GM12801 (cell line): ENCODE results near the gene PLEKHG7.

ENCODE experiments used
- TF ChIP-seq, protein P1 (sequence below): IDR thresholded peaks from one replicate; pipeline ENCODE4 v1.5.1; 2011; ENCODE audit warnings: control low read depth; ENCODE audit not compliant: insufficient read length; ENCODE audit errors: extremely low read depth

The PLEKHG7 gene

DNA sequence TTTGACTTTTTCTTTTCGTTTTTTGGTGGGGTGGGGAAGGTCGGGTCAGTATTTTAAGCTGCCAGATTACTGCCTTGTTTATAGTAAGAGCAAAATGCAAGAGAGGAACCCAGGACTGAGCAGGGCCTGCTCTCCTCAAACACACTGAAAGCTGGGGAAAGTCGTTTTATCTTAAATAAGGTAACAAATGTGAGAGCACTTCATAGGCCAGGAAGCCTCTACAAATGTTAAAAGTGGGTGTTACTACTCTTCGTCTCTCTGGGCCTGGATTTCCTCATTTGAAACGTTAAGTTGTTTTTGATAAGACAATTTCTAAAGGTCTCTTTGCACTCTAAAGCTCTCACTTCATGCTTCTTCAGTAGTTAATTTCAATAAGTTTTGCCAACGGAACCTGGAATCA lies 33.8 kb downstream of the PLEKHG7 start:
- TF ChIP-seq, protein P1, sequence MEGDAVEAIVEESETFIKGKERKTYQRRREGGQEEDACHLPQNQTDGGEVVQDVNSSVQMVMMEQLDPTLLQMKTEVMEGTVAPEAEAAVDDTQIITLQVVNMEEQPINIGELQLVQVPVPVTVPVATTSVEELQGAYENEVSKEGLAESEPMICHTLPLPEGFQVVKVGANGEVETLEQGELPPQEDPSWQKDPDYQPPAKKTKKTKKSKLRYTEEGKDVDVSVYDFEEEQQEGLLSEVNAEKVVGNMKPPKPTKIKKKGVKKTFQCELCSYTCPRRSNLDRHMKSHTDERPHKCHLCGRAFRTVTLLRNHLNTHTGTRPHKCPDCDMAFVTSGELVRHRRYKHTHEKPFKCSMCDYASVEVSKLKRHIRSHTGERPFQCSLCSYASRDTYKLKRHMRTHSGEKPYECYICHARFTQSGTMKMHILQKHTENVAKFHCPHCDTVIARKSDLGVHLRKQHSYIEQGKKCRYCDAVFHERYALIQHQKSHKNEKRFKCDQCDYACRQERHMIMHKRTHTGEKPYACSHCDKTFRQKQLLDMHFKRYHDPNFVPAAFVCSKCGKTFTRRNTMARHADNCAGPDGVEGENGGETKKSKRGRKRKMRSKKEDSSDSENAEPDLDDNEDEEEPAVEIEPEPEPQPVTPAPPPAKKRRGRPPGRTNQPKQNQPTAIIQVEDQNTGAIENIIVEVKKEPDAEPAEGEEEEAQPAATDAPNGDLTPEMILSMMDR: no peak

DNA sequence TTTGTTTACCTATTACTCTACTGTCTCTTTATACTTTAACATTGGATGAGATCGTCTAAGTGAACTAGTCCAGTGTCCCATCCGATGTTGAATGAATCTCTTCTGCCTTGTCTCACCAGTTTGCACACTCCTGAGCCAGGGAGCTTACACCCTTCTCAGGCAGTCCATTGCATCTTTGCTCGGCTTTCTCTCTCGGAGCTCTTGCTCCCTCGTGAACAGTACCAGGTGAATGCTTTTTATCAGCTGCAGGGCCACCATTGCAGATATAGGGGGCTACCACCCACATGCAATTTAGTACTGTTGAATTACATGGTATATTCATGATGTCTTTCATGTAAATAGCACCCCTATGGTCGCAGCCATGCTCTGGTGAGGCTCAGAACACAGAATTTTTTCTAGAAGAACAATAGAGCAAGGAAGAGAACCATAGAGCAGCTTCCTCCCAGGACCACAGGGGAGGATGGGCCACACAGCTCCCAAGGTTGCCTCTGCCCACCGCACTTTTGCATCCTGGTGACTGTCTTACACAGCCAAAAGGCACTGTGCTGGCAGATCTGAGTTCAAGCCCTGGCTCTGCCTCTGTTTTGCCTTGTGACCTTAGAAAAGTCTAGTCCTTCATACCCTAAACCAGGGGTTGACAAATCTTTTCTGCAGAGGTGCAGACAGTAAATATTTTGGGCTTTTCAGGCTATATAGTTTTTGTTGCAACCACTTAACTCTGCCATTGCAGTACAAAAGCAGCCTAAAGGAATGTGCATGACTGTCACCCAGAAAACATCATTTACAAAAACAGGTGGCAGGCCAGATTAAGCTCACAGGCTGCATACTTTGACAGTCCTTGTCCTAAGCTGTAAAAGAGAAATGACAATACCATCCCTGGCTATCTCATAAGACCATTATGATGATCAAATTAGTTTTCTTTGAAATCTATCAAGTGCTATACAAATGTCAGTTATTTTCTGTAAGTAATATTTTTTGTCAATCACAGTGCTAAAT lies 35.4 kb downstream of the PLEKHG7 start:
- TF ChIP-seq, protein P1: no peak

DNA sequence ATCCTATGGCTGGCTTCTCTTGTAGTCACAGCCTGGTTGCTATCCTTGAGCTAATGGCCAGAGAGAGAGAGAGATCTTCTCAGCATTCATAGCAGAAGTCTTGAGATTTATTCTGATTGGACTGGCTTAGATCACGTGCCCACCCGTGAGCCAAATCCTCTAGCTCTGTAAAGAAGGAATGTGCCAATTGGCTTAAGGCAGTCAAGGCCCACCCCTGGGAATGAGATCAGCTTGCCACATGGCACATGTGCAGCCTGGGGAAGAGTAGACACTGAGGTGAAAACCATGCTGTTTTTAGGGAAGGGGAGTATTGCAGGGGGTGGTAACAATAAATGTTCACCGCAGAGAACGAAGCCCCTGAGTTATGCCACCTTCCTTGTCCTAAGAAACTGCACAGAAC lies 36.3 kb downstream of the PLEKHG7 start:
- TF ChIP-seq, protein P1: no peak

DNA sequence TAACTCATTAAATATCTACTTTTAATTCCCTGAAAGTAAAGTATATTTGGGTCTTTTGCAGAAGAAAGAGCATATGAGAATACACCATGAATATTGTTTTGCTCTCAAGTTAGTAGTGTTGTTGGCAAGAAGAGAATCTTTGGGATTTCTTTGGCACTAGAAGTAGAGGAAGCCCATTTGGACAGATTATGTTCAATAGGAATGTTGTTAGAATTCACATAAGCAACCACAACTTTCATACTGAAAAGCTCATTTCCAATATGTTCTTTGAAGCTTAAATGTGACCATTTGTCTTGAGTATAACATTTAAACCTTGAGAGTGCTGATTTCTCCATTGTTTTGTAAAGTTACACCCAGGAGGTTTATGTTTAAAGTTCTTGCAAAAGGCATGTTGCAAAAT lies 37.6 kb downstream of the PLEKHG7 start:
- TF ChIP-seq, protein P1: no peak

DNA sequence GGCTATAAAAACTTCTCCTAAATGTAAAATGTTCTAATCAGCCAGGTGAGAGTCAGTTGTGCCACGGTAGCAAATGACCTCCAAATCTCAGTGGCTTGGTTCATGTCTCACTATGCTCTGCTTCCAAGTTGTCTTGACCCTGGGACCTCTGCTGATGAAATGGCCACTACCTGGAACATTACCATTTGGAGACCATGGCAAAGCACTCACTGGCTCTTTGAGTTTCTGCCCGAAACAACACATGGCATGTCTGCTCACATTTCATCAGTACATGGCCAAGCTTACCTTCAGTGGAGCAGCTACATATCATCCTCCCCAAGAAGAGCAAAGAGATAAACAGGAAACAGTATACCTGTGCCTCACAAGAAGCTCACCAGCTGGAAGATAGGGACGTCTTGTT lies 40.2 kb downstream of the PLEKHG7 start:
- TF ChIP-seq, protein P1: no peak

DNA sequence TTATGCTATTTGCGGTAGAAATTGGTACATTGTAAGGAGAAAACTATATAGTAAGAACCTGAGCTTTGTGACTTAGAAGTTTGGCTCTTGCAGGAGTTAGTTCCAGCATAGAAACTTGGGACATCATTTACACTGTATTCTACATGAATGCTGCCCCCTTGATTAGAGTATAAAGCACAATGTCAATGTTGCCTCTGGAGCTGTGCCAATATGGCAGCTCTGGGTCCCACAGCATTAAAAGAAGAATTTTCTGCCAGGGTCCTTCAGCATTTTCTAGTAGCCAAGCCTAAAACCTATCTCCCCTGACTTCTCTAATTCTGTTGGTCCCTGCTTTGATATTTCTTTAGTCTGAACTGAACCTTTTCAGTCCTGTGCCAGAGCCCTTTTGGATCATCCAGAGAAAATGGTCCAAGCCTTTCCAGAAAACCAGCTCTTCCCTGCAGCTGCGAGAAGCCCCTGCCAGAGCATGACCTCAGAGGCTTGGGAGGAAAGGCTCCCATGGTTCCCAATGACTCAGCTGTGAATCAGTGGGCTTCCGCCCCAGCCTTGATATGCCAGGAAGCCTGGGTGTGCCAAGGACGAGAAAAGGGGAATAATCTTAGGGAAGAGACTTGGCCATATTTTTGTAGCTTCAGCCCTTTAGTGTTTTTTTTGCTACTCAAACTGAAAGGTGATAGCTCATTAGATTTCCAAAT lies 43.2 kb downstream of the PLEKHG7 start:
- TF ChIP-seq, protein P1: no peak

DNA sequence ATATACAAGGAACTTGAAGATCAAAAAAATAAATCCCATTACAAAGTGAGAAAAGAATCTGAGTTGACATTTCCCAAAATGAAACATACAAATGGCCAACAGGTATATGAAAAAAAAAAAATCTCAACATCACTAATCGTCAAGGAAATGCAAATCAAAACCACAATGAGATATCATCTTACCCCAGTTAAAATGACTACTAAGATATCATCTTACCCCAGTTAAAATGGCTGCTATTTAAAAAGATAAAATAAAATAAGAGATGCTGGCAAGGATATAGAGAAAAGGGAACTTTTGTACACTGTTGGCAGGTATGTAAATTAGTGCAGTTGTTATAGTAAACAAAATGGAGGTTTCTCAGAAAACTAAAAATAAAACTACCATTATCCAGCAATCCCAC lies 44.4 kb downstream of the PLEKHG7 start:
- TF ChIP-seq, protein P1: no peak
